HEK293T (cell line): Measurements from ENCODE around the gene FCSK.

Experiments used
- FOXK2 ChIP-seq: fragments of 450-650 bp; IDR thresholded peaks from 2 replicates; pipeline ENCODE4 v1.6.1; 2016; ENCODE audit warnings: mild to moderate bottlenecking
- SP1 ChIP-seq: fragments of 450-650 bp; IDR thresholded peaks from 2 replicates; pipeline ENCODE4 v1.6.1; 2017
- SUZ12 ChIP-seq: fragments of 450-650 bp; IDR thresholded peaks from 2 replicates; pipeline ENCODE4 v1.6.1; 2016; ENCODE audit warnings: mild to moderate bottlenecking
- TARDBP ChIP-seq: fragments of 450-650 bp; IDR thresholded peaks from 2 replicates; pipeline ENCODE4 v1.6.1; 2016

GRCh38 chr16:70483426-70483825 lies 29.0 kb downstream of the FCSK start:
- TF ChIP-seq SUZ12 (no peak), TARDBP (no peak), SP1 (no peak), FOXK2 (no peak)
